ENCODE measurements around the gene DRD3.

DNA sequence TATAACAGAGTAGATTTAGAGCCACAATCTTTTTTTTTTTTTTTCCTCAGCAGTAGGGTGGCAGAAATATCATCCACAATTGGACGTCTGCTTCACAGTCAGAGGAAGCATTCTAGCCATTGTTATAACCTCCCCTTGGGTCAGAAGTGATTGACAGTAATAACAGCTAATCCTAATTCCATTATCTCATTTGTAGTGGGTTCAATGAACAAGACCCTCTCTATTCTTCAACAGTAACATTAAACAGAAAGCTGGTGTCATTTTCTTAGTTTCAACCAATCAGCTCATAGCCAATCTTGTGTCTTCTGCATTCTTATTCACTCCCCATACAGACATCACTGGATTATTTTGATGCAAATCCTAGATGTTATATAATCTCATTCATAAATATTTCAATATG lies 77.8 kb downstream of the DRD3 start:
- TF ChIP-seq POLR2AphosphoS5 (IDR thresholded peaks at IDR 0.05; ENCODE audit: borderline replicate concordance, low read depth, low read length) (no peak), FOXP2 (optimal IDR thresholded peaks at IDR 0.05; ENCODE audit: control extremely low read depth, extremely low read length, insufficient read depth) (no peak), EZH2 (IDR thresholded peaks at IDR 0.05) (no peak)
